Lower leg skin (tissue), 4 donors: ENCODE measurements around the gene SMARCAD1. TPM values are rescaled to one million over a fixed set of nuclear protein-coding genes. Genes with fewer than 3 reads are reported as not detected.

Experiments
- DNase-seq, 2 donors: peaks; one replicate each; pipeline ENCODE4 v3.0.0-alpha.2; 2019; ENCODE audit warnings: low spot score in 2 of 2
- H3K4me3 ChIP-seq: fragments of 200-600 bp; sonication (generic); 2 replicates; pipeline ENCODE4 v1.5.1; 2017; ENCODE audit warnings: mild to moderate bottlenecking, low read depth; ENCODE audit not compliant: poor library complexity, severe bottlenecking
- CTCF ChIP-seq, 3 donors: fragments of 450-650 bp; IDR thresholded peaks; one replicate each; pipeline ENCODE4 v1.5.1; 2016; ENCODE audit warnings: antibody characterized with exemption in 3 of 3, mild to moderate bottlenecking in 3 of 3, moderate library complexity in 2 of 3
- POLR2A ChIP-seq, 2 donors: fragments of 450-650 bp; IDR thresholded peaks; one replicate each; pipeline ENCODE4 v1.6.1; 2016 to 2017; ENCODE audit warnings: antibody characterized with exemption in 2 of 2, mild to moderate bottlenecking in 1 of 2, moderate library complexity in 1 of 2
- WGBS, 2 donors: methylation state at CpG; one replicate each; pipeline ENCODE4 v1.1.5; 2018; 5-methylcytosine and 5-hydroxymethylcytosine counted together
- intact Hi-C: fragments of 100-400 bp; cut with DNase I; formaldehyde crosslinking; loops from one replicate; pipeline ENCODE4 v1.15.0; 2023; ENCODE audit warnings: low total_unique reads
- total RNA-seq, 4 donors: library from RNA; depleted of rRNA; stranded (reverse); fragments of >200 nt; gene quantifications; one replicate each; pipeline ENCODE4 v1.1.0, GENCODE V29; 2016

The SMARCAD1 gene
- total RNA-seq, 4 donors from 2014 or later: 20.8 to 35.7 (median 23.6) TPM

- TF ChIP-seq POLR2A (IDR thresholded peaks at IDR 0.05): no peak
- TF ChIP-seq CTCF (IDR thresholded peaks at IDR 0.05): no peak
- intact Hi-C loops: no loop called here
- no peak for DNase-seq
- 77% methylated on average over 4 of the region's 4 CpGs for WGBS, 2 donors
- no peak overlapping the region for H3K4me3 ChIP-seq
These were observed 131.2 kb downstream of the SMARCAD1 start for GRCh38 chr4:94338681-94339351.

GRCh38 chr4:94339779-94340178 is 132.1 kb downstream of the SMARCAD1 start:
- no peak for TF ChIP-seq POLR2A (IDR thresholded peaks at IDR 0.05)
- TF ChIP-seq CTCF (IDR thresholded peaks at IDR 0.05): no peak
- no peak overlapping the region for H3K4me3 ChIP-seq
- intact Hi-C loops: no loop called here
- WGBS, 2 donors: 76 to 77% methylated on average over 9 of the region's 9 CpGs
- no peak for DNase-seq

Other genes starting within 250 kb of the SMARCAD1 start
- 1 to 10 TPM in 3 of 4 donors, under 1 TPM in 1; 0.86 to 3.0 (median 1.6) TPM for gene HPGDS, start 135.0 kb downstream of the SMARCAD1 start, total RNA-seq
- gene PDLIM5, start 244.1 kb downstream of the SMARCAD1 start, total RNA-seq: 10 to 100 TPM; 65.8 to 81.4 (median 72.0) TPM